NCI-H1092 (cell line): ENCODE measurements around the gene CHAD.
"Not testable (repeated sequence)": the region's sequence is repeated elsewhere in the genome, so short reads cannot be mapped to it uniquely, and the experiment has no call there.

Experiments
- DNase-seq: peaks from one replicate; lab custom pipeline; 2025; lab: John Stamatoyannopoulos, UW

The CHAD gene

GRCh38 chr17:50475362-50475761 is 6.7 kb upstream of the CHAD start:
- no peak for DNase-seq

GRCh38 chr17:50474523-50474922 is 5.8 kb upstream of the CHAD start:
- no peak for DNase-seq

- no peak for DNase-seq
These were observed 5.2 kb upstream of the CHAD start for GRCh38 chr17:50473901-50474300.

GRCh38 chr17:50472761-50473161 is 4.1 kb upstream of the CHAD start:
- DNase-seq = not testable (repeated sequence)

GRCh38 chr17:50472286-50472685 is 3.6 kb upstream of the CHAD start:
- no peak for DNase-seq

GRCh38 chr17:50471009-50471905 is 2.6 kb upstream of the CHAD start:
- DNase-seq = no peak

GRCh38 chr17:50470426-50470825 is 1.7 kb upstream of the CHAD start:
- no peak for DNase-seq

GRCh38 chr17:50469671-50470305 is 1.1 kb upstream of the CHAD start:
- DNase-seq = no peak

GRCh38 chr17:50469208-50469605 is 527 bp upstream of the CHAD start:
- DNase-seq = no peak

- DNase-seq = no peak
These were observed 801 bp downstream of the CHAD start for GRCh38 chr17:50467855-50468303.

- DNase-seq = no peak
These were observed 1.4 kb downstream of the CHAD start for GRCh38 chr17:50467114-50467854.

- DNase-seq = no peak
These were observed 2.1 kb downstream of the CHAD start for GRCh38 chr17:50466371-50467113.

- no peak for DNase-seq
These were observed 3.0 kb downstream of the CHAD start for GRCh38 chr17:50465635-50466034.

- DNase-seq = no peak
These were observed 3.5 kb downstream of the CHAD start for GRCh38 chr17:50465171-50465570.

- no peak for DNase-seq
These were observed 3.9 kb downstream of the CHAD start for GRCh38 chr17:50464736-50465135.

- DNase-seq = no peak
These were observed 4.6 kb downstream of the CHAD start for GRCh38 chr17:50464121-50464520.

- no peak for DNase-seq
These were observed 6.2 kb downstream of the CHAD start for GRCh38 chr17:50462446-50462845.

GRCh38 chr17:50461550-50462132 is 7.0 kb downstream of the CHAD start:
- DNase-seq = no peak

GRCh38 chr17:50460831-50461526 is 7.7 kb downstream of the CHAD start:
- DNase-seq = no peak

- DNase-seq = no peak
These were observed 8.9 kb downstream of the CHAD start for GRCh38 chr17:50459756-50460155.
